ENCODE data around the gene BRSK2. TPM values are rescaled to one million over a fixed set of nuclear protein-coding genes. Genes with fewer than 3 reads are reported as not detected.

Gene BRSK2
- total RNA-seq, 1 donor from 2014 or later: 9.3 TPM

GRCh38 chr11:1384199-1384970 lies 5.3 kb upstream of the BRSK2 start:
- H3K4me3 ChIP-seq: no peak overlapping the region
- no peaks in the 10 kb centered on the region for H3K36me3 ChIP-seq
- no peak for TF ChIP-seq CTCF (IDR thresholded peaks at IDR 0.05)
- intact Hi-C loops (cut with DNase I): no loop called here
- DNase-seq (ENCODE audit: low spot score in 2 of 2): no peak
- no peak overlapping the region for H3K27ac ChIP-seq
- no peaks in the 10 kb centered on the region for H3K9me3 ChIP-seq
- no peaks in the 10 kb centered on the region for H3K27me3 ChIP-seq
- peaks cover 0 to 7% of the 10 kb centered on the region in 2 donors for H3K4me1 ChIP-seq

GRCh38 chr11:1387521-1387920 lies 2.2 kb upstream of the BRSK2 start:
- peaks cover 4 to 13% of the 10 kb centered on the region in 2 donors for H3K4me1 ChIP-seq
- intact Hi-C loops (cut with DNase I): loop anchor here (5.0 kb wide), 2 partner anchors 75 to 125 kb away; no protein-coding TSS in a partner anchor
- no peak for TF ChIP-seq CTCF (IDR thresholded peaks at IDR 0.05)

GRCh38 chr11:1387961-1388762 lies 1.6 kb upstream of the BRSK2 start:
- Histone ChIP-seq H3K36me3 (no peaks in the 10 kb centered on the region), H3K27me3 (peaks cover 24% of the 10 kb centered on the region), H3K4me1 (peaks cover 4 to 13% of the 10 kb centered on the region in 2 donors), H3K27ac (no peak overlapping the region), H3K4me3 (no peak overlapping the region), H3K9me3 (no peaks in the 10 kb centered on the region)
- no peak for TF ChIP-seq CTCF (IDR thresholded peaks at IDR 0.05)
- DNase-seq (ENCODE audit: low spot score in 2 of 2): no peak
- intact Hi-C loops (cut with DNase I): loop anchor here (2.0 to 5.0 kb wide), 4 partner anchors 74 to 127 kb away; partner anchors contain the start of gene TOLLIP

More at GRCh38 chr11:1387521-1387920, 2.2 kb upstream of the BRSK2 start:
- Histone ChIP-seq H3K27me3 (peaks cover 20% of the 10 kb centered on the region), H3K9me3 (no peaks in the 10 kb centered on the region), H3K27ac (no peak overlapping the region), H3K36me3 (no peaks in the 10 kb centered on the region), H3K4me3 (no peak overlapping the region)
- no peak for DNase-seq (ENCODE audit: low spot score in 2 of 2)

GRCh38 chr11:1388763-1389102 lies 1.0 kb upstream of the BRSK2 start:
- H3K27me3 ChIP-seq: peaks cover 24% of the 10 kb centered on the region
- peak overlapping the region; percentile 59 to 66 for H3K4me3 ChIP-seq
- no peak overlapping the region for H3K27ac ChIP-seq
- TF ChIP-seq CTCF (IDR thresholded peaks at IDR 0.05): no peak
- H3K9me3 ChIP-seq: no peaks in the 10 kb centered on the region
- no peak for DNase-seq (ENCODE audit: low spot score in 2 of 2)
- no peaks in the 10 kb centered on the region for H3K36me3 ChIP-seq
- H3K4me1 ChIP-seq: peaks cover 4 to 11% of the 10 kb centered on the region in 2 donors
- intact Hi-C loops (cut with DNase I): loop anchor here (1.0 to 5.0 kb wide), 5 partner anchors 52 to 126 kb away; partner anchors contain the start of gene TOLLIP

- Histone ChIP-seq H3K27ac (peak overlapping the region; percentile 37 to 50), H3K4me3 (peak overlapping the region; percentile 59 to 66), H3K36me3 (no peaks in the 10 kb centered on the region), H3K9me3 (no peaks in the 10 kb centered on the region), H3K4me1 (peaks cover 4 to 11% of the 10 kb centered on the region in 2 donors), H3K27me3 (peaks cover 24% of the 10 kb centered on the region)
- intact Hi-C loops (cut with DNase I): loop anchor here (1.0 to 5.0 kb wide), 5 partner anchors 53 to 127 kb away; partner anchors contain the start of gene TOLLIP
- DNase-seq (ENCODE audit: low spot score in 2 of 2): peak; percentile 81 to 98
- TF ChIP-seq CTCF (IDR thresholded peaks at IDR 0.05): peak in 2 of 3 experiments; percentile 10 to 33
Measured at GRCh38 chr11:1389103-1389931, 417 bp upstream of the BRSK2 start.

Data from ascending aorta (tissue), 2 donors.